ENCODE results near the gene TLX2. TPM values are rescaled to one million over a fixed set of nuclear protein-coding genes. Genes with fewer than 3 reads are reported as not detected.
A peak's percentile ranks its signal among the peaks of the same experiment; 100 is the strongest.

The TLX2 gene
- total and polyA plus RNA-seq, 2 of the 13 experiments (the other 11 are each of a cell fraction or from before 2014, with no cell fraction given): 0.05 to 0.20 TPM

DNA sequence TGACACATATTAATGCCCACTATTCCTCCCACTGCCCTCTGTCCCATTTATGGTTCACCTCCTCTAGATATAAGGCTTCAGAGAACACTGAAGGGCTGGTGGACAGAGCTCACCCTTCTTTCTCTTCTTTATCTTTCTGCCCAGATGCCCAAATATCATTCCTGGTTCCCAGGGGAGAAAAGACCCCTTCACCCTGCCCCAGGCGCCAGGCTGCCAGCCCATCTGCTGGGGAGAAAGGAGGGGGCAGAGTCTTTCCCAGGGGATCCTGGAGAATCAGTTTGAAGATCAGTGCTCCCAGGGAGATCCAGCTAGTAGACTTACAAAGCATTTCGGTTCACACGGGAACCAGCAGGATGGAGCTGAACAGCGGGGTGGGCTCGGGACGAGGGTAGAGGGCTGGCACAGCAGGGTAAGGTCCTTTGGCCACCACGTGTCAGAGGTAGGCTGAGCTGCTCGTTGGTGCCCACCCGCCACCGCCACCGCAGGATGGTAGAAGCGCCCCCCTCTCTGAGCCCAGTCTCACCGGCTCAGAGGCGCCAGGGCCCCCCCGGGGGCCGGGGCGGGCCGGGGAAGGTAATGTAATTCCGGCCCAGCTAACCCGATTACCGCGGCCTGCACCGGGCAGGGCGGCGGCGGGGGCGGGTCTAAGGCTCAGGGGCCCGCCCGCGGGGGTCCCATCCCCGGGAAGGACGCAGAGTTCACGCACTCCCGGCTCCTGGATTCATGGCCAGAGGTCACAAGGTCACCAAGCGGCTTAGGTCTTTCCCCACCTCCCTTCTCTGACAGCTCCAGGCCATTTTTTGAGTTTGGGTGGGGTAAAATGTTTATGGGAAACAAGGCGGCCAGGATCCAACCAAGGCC is 1.3 kb upstream of the TLX2 start (continued):
- TF ChIP-seq, protein P1, sequence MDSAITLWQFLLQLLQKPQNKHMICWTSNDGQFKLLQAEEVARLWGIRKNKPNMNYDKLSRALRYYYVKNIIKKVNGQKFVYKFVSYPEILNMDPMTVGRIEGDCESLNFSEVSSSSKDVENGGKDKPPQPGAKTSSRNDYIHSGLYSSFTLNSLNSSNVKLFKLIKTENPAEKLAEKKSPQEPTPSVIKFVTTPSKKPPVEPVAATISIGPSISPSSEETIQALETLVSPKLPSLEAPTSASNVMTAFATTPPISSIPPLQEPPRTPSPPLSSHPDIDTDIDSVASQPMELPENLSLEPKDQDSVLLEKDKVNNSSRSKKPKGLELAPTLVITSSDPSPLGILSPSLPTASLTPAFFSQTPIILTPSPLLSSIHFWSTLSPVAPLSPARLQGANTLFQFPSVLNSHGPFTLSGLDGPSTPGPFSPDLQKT (CRISPR knock-in tag; IDR thresholded peaks at IDR 0.05; ENCODE audit: borderline replicate concordance): no peak
- TF ChIP-seq HNRNPLL (IDR thresholded peaks at IDR 0.05; ENCODE audit: low read depth, low read length, poor library complexity, severe bottlenecking): peak; percentile 37
- TF ChIP-seq, protein P2, sequence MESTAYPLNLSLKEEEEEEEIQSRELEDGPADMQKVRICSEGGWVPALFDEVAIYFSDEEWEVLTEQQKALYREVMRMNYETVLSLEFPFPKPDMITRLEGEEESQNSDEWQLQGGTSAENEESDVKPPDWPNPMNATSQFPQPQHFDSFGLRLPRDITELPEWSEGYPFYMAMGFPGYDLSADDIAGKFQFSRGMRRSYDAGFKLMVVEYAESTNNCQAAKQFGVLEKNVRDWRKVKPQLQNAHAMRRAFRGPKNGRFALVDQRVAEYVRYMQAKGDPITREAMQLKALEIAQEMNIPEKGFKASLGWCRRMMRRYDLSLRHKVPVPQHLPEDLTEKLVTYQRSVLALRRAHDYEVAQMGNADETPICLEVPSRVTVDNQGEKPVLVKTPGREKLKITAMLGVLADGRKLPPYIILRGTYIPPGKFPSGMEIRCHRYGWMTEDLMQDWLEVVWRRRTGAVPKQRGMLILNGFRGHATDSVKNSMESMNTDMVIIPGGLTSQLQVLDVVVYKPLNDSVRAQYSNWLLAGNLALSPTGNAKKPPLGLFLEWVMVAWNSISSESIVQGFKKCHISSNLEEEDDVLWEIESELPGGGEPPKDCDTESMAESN (CRISPR knock-in tag; conservative IDR thresholded peaks at IDR 0.05): no peak
- TF ChIP-seq, protein P3, sequence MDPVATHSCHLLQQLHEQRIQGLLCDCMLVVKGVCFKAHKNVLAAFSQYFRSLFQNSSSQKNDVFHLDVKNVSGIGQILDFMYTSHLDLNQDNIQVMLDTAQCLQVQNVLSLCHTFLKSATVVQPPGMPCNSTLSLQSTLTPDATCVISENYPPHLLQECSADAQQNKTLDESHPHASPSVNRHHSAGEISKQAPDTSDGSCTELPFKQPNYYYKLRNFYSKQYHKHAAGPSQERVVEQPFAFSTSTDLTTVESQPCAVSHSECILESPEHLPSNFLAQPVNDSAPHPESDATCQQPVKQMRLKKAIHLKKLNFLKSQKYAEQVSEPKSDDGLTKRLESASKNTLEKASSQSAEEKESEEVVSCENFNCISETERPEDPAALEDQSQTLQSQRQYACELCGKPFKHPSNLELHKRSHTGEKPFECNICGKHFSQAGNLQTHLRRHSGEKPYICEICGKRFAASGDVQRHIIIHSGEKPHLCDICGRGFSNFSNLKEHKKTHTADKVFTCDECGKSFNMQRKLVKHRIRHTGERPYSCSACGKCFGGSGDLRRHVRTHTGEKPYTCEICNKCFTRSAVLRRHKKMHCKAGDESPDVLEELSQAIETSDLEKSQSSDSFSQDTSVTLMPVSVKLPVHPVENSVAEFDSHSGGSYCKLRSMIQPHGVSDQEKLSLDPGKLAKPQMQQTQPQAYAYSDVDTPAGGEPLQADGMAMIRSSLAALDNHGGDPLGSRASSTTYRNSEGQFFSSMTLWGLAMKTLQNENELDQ (CRISPR knock-in tag; IDR thresholded peaks at IDR 0.05; ENCODE audit: borderline replicate concordance): no peak
- TF ChIP-seq, protein P4, sequence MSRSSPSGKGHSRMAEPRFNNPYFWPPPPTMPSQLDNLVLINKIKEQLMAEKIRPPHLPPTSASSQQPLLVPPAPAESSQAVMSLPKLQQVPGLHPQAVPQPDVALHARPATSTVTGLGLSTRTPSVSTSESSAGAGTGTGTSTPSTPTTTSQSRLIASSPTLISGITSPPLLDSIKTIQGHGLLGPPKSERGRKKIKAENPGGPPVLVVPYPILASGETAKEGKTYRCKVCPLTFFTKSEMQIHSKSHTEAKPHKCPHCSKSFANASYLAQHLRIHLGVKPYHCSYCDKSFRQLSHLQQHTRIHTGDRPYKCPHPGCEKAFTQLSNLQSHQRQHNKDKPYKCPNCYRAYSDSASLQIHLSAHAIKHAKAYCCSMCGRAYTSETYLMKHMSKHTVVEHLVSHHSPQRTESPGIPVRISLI (CRISPR knock-in tag; IDR thresholded peaks at IDR 0.05; ENCODE audit: borderline replicate concordance): no peak
- TF ChIP-seq CHD4 (IDR thresholded peaks at IDR 0.05; ENCODE audit: borderline replicate concordance, low read length): no peak; the same call in 1 of the 2 replicates
- no peak for TF ChIP-seq GPN1 (CRISPR knock-in tag; IDR thresholded peaks at IDR 0.05; ENCODE audit: borderline replicate concordance)
- TF ChIP-seq ZZZ3 (CRISPR knock-in tag; IDR thresholded peaks at IDR 0.05; ENCODE audit: borderline replicate concordance): no peak
- TF ChIP-seq, protein P5, sequence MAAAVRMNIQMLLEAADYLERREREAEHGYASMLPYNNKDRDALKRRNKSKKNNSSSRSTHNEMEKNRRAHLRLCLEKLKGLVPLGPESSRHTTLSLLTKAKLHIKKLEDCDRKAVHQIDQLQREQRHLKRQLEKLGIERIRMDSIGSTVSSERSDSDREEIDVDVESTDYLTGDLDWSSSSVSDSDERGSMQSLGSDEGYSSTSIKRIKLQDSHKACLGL (CRISPR knock-in tag; IDR thresholded peaks at IDR 0.05): no peak
- no peak for TF ChIP-seq MYNN (CRISPR knock-in tag; IDR thresholded peaks at IDR 0.05; ENCODE audit: low read depth)
- TF ChIP-seq, protein P6, sequence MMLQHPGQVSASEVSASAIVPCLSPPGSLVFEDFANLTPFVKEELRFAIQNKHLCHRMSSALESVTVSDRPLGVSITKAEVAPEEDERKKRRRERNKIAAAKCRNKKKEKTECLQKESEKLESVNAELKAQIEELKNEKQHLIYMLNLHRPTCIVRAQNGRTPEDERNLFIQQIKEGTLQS (CRISPR knock-in tag; IDR thresholded peaks at IDR 0.05): no peak
- no peak for TF ChIP-seq MIXL1 (CRISPR knock-in tag; IDR thresholded peaks at IDR 0.05)
- no peak for TF ChIP-seq ZNF101 (CRISPR knock-in tag; IDR thresholded peaks at IDR 0.05; ENCODE audit: borderline replicate concordance, low read depth)

Data from HepG2 (cell line).